Measurements from ENCODE around the gene NIT2. TPM values are rescaled to one million over a fixed set of nuclear protein-coding genes. Genes with fewer than 3 reads are reported as not detected.

NIT2 gene
- polyA plus RNA-seq, 3 donors = 15.1 to 30.5 (median 24.6) TPM

DNA sequence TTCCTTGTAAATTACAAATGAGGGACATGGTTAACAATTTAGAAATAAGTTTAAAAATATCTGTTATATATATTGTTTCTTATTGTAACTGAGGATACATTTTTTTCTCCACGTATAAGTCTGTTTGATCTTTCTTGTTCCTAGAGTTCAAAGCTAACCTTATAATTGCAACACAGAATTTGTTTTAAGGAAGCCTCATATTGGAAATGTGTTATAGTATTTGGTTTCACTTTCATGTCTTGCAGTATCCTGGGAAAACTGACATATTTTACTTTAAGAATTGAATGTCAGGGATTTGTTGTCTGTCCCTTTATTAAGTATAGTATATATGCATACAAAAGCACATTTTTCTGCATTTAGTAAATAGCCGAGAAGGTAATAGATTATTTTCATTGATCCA, 23.5 kb upstream of the NIT2 start:
- Mint-ChIP-seq H3K27ac (no peak overlapping the region), H3K9me3 (peaks cover 0 to 2% (median 0%) of the 10 kb centered on the region in 7 donors), H3K36me3 (peaks cover 52 to 75% of the 10 kb centered on the region in 2 donors), H3K4me1 (no peaks in the 10 kb centered on the region), H3K27me3 (ENCODE audit: low read depth in 3 of 3) (no peaks in the 10 kb centered on the region), H3K4me3 (no peak overlapping the region)
- Histone ChIP-seq H3K9ac (ENCODE audit: insufficient read depth, low read length, poor library complexity, severe bottlenecking) (no peak overlapping the region), H3K27ac (ENCODE audit: low read depth in 1 of 2, low read length in 2 of 2) (no peak overlapping the region), H3K4me3 (replicated peaks in 1 of 3; ENCODE audit: low read depth in 2 of 3, low read length in 3 of 3) (no peak overlapping the region), H3K36me3 (replicated peaks in 1 of 2; ENCODE audit: control insufficient read depth in 1 of 2, insufficient read depth in 2 of 2, low read length in 2 of 2) (peaks cover 68 to 92% of the 10 kb centered on the region in 2 donors), H3K27me3 (ENCODE audit: control insufficient read depth in 2 of 2, insufficient read depth in 2 of 2, low read length in 2 of 2) (no peaks in the 10 kb centered on the region), H3K9me3 (replicated peaks in 1 of 2; ENCODE audit: control insufficient read depth in 1 of 2, insufficient read depth in 1 of 2, low read length in 2 of 2) (no peaks in the 10 kb centered on the region), H3K4me2 (replicated peaks; ENCODE audit: extremely low read depth, low read length, poor library complexity, severe bottlenecking) (no peak overlapping the region), H3K79me2 (ENCODE audit: insufficient read depth, low read length) (no peaks in the 10 kb centered on the region), H4K20me1 (ENCODE audit: insufficient read depth, low read length) (no peaks in the 10 kb centered on the region), H3K4me1 (ENCODE audit: control insufficient read depth in 1 of 2, insufficient read depth in 2 of 2, low read length in 2 of 2) (no peaks in the 10 kb centered on the region), H2AFZ (ENCODE audit: insufficient read depth, low read depth, low read length, poor library complexity, severe bottlenecking) (no peak overlapping the region)
- TF ChIP-seq, protein P1, sequence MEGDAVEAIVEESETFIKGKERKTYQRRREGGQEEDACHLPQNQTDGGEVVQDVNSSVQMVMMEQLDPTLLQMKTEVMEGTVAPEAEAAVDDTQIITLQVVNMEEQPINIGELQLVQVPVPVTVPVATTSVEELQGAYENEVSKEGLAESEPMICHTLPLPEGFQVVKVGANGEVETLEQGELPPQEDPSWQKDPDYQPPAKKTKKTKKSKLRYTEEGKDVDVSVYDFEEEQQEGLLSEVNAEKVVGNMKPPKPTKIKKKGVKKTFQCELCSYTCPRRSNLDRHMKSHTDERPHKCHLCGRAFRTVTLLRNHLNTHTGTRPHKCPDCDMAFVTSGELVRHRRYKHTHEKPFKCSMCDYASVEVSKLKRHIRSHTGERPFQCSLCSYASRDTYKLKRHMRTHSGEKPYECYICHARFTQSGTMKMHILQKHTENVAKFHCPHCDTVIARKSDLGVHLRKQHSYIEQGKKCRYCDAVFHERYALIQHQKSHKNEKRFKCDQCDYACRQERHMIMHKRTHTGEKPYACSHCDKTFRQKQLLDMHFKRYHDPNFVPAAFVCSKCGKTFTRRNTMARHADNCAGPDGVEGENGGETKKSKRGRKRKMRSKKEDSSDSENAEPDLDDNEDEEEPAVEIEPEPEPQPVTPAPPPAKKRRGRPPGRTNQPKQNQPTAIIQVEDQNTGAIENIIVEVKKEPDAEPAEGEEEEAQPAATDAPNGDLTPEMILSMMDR (IDR thresholded peaks at IDR 0.05) = no peak
- intact Hi-C loops (cut with micrococcal nuclease) = no loop called here
- WGBS (ENCODE audit: insufficient coverage) = no CpG with 5 or more reads among the region's 2 CpGs
- no peak for DNase-seq

DNA sequence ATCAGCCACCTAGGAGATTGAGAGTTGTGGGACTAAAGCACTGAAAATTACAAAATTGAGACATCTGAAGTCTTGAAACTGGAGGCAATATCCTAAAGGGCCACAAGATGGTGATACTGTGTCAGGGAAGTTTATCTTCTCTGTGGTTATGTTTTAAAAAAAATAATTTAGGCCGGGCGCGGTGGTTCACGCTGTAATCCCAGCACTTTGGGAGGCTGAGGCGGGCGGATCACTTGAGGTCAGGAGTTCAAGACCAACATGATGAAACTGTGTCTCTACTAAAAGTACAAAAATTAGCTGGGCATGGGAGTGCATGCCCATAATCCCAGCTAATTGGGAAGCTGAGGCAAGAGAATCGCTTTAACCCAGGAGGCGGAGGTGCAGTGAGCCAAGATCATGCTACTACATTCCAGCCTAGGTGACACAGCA, 17.9 kb upstream of the NIT2 start:
- H3K79me2 ChIP-seq (ENCODE audit: insufficient read depth, low read length) = no peaks in the 10 kb centered on the region
- no peaks in the 10 kb centered on the region for H3K9me3 ChIP-seq (replicated peaks in 1 of 2; ENCODE audit: control insufficient read depth in 1 of 2, insufficient read depth in 1 of 2, low read length in 2 of 2)
- intact Hi-C loops (cut with micrococcal nuclease) = no loop called here
- no peak overlapping the region for H3K9ac ChIP-seq (ENCODE audit: insufficient read depth, low read length, poor library complexity, severe bottlenecking)
- no peaks in the 10 kb centered on the region for H4K20me1 ChIP-seq (ENCODE audit: insufficient read depth, low read length)
- no peak overlapping the region for H3K4me2 ChIP-seq (replicated peaks; ENCODE audit: extremely low read depth, low read length, poor library complexity, severe bottlenecking)
- H3K27me3 Mint-ChIP-seq (ENCODE audit: low read depth in 3 of 3) = no peaks in the 10 kb centered on the region
- H3K27ac Mint-ChIP-seq = peak overlapping the region in 3 of 7 donors; percentile 10 to 57 (median 15)
- no peak overlapping the region for H3K4me3 Mint-ChIP-seq
- peaks cover 49 to 66% of the 10 kb centered on the region in 2 donors for H3K36me3 Mint-ChIP-seq
- H3K36me3 ChIP-seq (replicated peaks in 1 of 2; ENCODE audit: control insufficient read depth in 1 of 2, insufficient read depth in 2 of 2, low read length in 2 of 2) = peaks cover 54 to 78% of the 10 kb centered on the region in 2 donors
- TF ChIP-seq, protein P1 (IDR thresholded peaks at IDR 0.05) = peak; percentile 69
- H3K9me3 Mint-ChIP-seq = peaks cover 0 to 2% (median 0%) of the 10 kb centered on the region in 7 donors
- H3K4me1 Mint-ChIP-seq = peaks cover 7% of the 10 kb centered on the region
- no peak overlapping the region for H2AFZ ChIP-seq (ENCODE audit: insufficient read depth, low read depth, low read length, poor library complexity, severe bottlenecking)
- no peak overlapping the region for H3K27ac ChIP-seq (ENCODE audit: low read depth in 1 of 2, low read length in 2 of 2)
- peak; percentile 18 to 44 (median 34) for DNase-seq
- H3K4me3 ChIP-seq (replicated peaks in 1 of 3; ENCODE audit: low read depth in 2 of 3, low read length in 3 of 3) = no peak overlapping the region
- 10% methylated on average over 7 of the region's 8 CpGs for WGBS (ENCODE audit: insufficient coverage)
- H3K27me3 ChIP-seq (ENCODE audit: control insufficient read depth in 2 of 2, insufficient read depth in 2 of 2, low read length in 2 of 2) = no peaks in the 10 kb centered on the region
- H3K4me1 ChIP-seq (ENCODE audit: control insufficient read depth in 1 of 2, insufficient read depth in 2 of 2, low read length in 2 of 2) = no peaks in the 10 kb centered on the region
